Activated naive CD8-positive, alpha-beta T cell treated with anti-CD3 and anti-CD28 coated beads, Interleukin-2, amount 50 U/mL, for 16 hours (primary cell): Measurements from ENCODE around the gene PSPN.

ENCODE experiments used
- DNase-seq: peaks from one replicate; pipeline ENCODE4 v3.0.0-alpha.2; 2020; ENCODE audit warnings: low read depth, low spot score

Gene PSPN

GRCh38 chr19:6375411-6376010, at the start of gene PSPN:
PSPN (minus strand) TSS chr19:6375933; CDS start chr19:6375849, 84 bp downstream.
- DNase-seq = no peak

DNA sequence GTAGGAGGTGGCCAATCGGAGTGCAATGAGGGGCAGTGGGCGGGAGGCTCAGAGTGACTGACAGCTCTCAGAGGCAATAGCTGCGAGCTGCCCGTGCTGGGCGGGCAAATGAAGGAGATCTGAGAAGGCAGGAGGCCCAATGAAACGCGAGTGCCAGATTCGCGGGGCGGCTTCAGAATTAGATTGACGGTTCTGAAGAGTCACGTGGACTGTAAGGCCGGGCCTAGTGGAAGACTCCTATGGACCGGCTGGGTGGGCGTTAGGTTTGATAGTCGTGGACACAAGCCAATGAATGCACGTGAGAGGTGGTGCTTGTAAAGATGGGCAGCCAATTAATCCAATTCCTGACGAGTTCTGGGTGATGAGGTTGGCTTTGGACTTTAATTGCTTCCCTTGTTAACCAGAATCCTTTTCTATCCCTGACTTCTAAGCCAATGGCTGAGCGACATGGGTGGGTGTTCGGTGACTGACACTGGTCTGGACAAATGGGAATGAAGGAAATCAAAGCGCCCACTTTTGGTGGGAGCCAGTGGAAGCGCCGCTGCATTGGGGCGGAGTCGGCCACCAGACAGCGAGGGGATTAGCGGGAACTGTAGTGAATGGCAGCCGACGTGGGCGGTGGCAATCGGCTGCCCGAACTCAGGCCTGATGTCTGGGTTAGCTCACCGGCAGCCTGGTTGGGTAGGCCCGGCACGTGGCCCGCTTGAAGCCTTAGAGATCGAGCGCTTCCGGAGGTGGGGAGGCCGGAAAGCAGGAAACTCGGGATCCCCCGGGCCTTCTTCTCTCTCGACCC, 49.4 kb upstream of the PSPN start:
- peak; percentile 98 for DNase-seq

- no peak for DNase-seq
Observed at GRCh38 chr19:6424195-6424938, 48.6 kb upstream of the PSPN start, which contains the start of gene KHSRP. KHSRP (minus strand) TSS chr19:6424811; CDS start chr19:6424701, 110 bp downstream.

DNA sequence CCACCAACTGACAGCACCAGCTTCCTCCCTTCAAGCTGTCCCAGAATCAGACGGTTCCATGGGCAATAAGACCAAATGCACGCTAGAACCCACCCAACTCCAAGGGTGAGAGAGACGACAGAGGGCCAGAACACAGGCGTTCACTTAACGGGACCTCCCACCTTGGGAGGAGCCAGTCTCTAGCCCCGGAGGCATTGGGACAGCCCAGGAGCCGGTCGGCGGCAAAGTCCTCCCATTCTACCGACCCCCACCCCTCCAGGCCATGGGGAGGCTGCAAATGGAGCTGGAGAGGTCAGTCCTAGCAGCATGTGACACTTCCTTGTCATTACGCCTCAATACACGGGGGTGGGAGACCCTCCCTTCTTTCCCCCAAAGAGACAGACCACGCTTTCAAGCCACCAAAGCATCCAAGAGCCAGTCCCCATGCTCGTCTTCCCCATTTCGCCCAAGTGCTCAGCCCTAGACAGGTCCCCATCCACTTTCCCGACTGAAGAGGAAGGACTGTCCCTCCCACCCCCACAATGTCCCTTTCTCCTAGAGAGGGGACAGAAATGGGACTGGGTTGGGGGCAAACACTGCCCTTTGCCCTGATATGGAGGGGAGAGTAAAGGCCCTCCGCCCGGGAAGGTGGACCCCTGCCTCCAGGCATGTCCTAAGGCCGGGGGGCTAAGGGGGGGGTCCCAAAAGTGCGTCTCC, 47.9 kb upstream of the PSPN start:
- no peak for DNase-seq

- DNase-seq = no peak
Observed at GRCh38 chr19:6421075-6422014, 45.6 kb upstream of the PSPN start.

- DNase-seq = no peak
Observed at GRCh38 chr19:6418562-6418932, 42.8 kb upstream of the PSPN start.

DNA sequence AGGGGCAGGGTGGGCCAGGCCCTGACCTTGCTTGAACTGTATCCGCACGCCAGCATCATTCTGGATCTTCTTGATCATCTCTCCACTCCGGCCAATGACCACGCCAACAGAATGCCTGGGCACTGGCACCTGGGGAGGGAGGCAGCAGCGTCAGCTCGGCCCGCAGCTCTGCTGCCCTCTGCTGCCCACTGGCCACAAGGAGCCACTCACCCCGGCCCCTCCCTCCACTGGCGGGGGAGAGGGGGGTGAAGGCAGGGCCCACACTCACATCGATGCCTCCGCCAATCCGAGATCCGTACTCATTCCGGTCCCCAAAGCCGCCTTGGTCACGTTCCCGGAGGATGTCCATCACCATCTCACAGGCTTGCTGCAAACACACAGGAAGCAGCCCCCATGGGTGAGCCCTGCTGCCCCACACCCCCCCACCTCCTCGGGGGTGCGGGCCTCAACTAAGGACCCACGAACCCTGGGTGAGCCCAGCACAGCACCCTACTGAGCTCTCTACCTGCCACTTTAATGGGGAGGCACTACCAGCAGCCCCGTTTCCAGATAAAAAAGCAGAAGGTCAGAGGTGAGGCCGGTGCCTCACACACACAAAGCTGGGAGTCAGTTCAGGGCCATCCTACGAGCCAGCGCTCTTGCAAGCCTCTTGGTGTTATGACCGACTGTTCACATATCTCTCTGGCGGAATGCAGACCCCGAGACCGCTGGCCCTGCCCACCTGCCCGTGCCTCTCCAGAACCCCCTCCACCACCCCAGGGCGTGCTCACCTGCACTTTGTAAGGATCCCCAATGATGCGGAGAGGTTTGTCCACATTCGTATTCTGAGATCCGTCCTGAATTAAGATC, 42.2 kb upstream of the PSPN start:
- DNase-seq = no peak

- no peak for DNase-seq
Observed at GRCh38 chr19:6416658-6417405, 41.1 kb upstream of the PSPN start.

GRCh38 chr19:6415591-6416190, 40.0 kb upstream of the PSPN start:
- no peak for DNase-seq

- DNase-seq = no peak
Observed at GRCh38 chr19:6414793-6415590, 39.3 kb upstream of the PSPN start.

DNA sequence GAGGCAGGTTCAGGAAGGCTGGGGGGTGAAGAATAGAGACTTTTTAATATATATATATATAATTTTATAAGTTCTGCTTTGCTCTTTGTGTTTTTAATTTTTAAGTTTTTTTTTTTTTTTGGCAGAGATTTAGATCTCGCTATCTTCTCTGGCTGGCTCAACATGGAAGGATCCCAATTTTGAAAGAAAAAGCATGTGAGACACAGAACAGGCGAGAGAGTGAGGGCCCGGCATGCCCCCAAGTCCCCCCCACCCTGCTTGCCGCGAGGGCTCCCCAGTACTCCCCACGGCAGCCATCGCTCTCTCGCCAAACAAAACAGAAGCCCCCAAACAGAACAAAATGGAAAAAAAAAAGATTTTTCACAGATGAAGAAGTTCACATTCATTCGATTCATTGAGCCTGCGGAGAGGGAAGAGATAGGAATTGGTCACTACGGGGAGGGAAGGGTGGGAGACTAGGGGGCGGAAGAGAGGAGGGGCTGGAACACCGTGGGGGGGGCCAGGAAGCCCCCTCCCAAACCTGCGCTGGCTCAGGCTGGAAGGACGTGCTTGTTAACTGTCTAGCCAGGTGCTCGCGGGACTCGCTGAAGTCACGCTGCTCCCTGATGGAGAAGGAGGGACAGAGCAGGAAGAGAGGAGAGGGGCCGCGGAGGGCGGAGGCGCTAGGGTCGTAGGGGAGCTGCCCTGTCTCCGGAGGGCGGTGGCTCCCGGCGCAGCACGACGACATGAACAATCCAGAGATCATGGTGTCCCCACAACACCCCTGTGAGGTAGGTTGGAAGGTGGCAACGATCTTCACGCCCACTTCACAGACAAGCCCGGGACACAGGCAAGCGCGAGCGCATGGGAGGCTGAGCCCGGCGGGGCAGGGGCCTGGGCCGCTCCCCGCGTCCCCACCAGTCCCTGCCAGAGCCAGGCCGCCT, 38.2 kb upstream of the PSPN start:
- DNase-seq = no peak

DNA sequence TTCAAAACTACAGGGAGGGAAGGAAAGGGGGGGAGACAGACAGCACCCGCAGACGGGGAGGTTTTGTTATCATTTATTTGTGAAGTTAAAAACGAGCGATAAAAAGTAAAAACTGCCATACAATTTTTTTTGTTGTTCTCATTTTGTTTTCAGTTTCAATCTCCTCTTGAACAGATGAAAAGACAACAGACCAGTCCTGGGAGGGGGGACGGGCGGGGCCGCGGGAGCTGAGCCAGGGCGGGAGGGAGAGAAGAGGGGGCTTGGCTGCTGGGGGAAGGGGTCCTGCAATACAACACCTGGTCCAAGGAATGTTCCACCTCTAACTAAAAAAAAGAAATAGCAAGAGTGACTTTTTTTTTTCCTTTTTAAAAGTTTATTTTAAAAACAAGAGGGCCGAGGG, 37.6 kb upstream of the PSPN start:
- DNase-seq = no peak

- DNase-seq = no peak
Observed at GRCh38 chr19:6412447-6413091, 36.8 kb upstream of the PSPN start.

- no peak for DNase-seq
Observed at GRCh38 chr19:6412061-6412446, 36.3 kb upstream of the PSPN start.

DNA sequence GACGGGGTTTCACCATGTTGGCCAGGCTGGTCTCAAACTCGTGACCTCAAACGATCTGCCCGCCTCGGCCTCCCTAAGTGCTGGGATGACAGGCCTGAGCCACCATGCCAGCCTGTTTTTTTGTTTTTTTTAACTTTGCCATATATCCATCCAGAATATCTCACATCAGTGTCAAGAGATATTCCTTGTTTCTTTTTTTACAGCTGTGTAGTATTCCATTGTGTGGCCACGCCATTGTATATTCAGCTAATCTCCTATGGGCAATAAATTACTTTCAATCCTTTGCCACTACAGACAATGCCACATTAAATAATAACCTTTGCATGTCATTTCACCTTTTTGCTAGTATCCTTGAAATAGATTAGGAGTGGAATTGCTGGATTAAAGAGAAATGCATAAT, 33.6 kb upstream of the PSPN start:
- no peak for DNase-seq

DNA sequence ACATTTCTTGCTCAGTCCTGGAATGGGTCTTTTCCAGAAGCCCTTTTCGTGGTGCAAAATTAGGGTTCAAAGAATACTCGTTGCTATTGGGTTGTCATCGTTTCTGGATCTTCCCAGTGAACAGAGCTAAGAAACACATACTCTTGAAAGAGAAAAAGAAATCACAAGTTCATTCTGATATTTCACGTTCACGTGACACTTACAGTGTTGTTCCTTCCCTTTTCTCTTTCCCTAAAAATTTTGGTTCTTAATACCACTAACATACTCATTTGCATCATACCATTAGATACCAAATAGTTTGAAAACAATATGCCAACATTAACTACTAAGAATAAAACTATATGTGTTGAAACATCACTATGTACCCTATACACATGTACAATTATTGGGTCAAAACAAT, 30.7 kb upstream of the PSPN start:
- no peak for DNase-seq
